HL-60 (cell line): ENCODE data around the gene MEF2C.

ENCODE experiments used
- DNase-seq, 2 experiments: peaks; one replicate each; pipeline ENCODE4 v3.0.0-alpha.2; 2010 to 2020; ENCODE audit warnings: low read depth in 1 of 2, low spot score in 1 of 2
- H3K27ac ChIP-seq: fragments of 250-450 bp; sonication (Bioruptor Pico); replicated peaks from 2 replicates; pipeline ENCODE4 v1.5.1; 2020; ENCODE audit warnings: mild to moderate bottlenecking, moderate library complexity
- H3K27me3 ChIP-seq: fragments of 250-450 bp; sonication (Bioruptor Pico); 2 replicates; pipeline ENCODE4 v1.5.1; 2021; ENCODE audit warnings: mild to moderate bottlenecking, moderate library complexity; ENCODE audit not compliant: insufficient read depth, poor library complexity, severe bottlenecking
- H3K4me3 ChIP-seq: replicated peaks from 2 replicates; pipeline ENCODE4 v1.5.1; 2011; ENCODE audit warnings: mild to moderate bottlenecking, control low read depth, low read length; ENCODE audit not compliant: insufficient read depth
- GABPA ChIP-seq: IDR thresholded peaks from 2 replicates; pipeline ENCODE4 v1.6.1; 2012; ENCODE audit warnings: low read depth
- POLR2AphosphoS5 ChIP-seq: IDR thresholded peaks from 2 replicates; pipeline ENCODE4 v1.6.1; 2012; ENCODE audit warnings: low read depth
- SPI1 ChIP-seq: IDR thresholded peaks from 2 replicates; pipeline ENCODE4 v1.6.1; 2012; ENCODE audit warnings: low read depth, mild to moderate bottlenecking, borderline replicate concordance
- TF ChIP-seq, protein P1 (sequence below): IDR thresholded peaks from 2 replicates; pipeline ENCODE4 v1.6.1; 2012; ENCODE audit warnings: low read depth; ENCODE audit not compliant: insufficient replicate concordance
- TF ChIP-seq, protein P2 (sequence below): IDR thresholded peaks from one replicate; pipeline ENCODE4 v1.5.1; 2011; ENCODE audit warnings: low read length, control low read depth, inconsistent platforms; ENCODE audit not compliant: insufficient read depth

MEF2C gene

DNA sequence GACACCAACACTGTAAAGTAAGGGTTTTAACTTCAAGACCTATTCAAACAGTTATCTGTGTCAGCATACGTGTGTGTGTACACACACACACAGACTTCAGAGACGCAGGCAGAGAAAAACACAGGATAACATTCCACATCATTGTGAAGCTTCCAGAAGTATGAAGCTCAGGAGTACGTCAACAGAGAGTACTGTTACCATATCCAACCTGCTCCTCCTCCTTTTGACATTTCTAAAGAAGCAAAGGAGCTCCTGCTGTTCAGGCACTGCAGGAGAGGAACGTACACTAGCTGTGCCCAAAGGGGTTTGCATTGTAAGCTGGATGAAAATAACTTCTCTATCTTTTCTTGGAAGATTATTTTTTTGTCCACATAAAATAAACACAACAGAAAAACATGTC lies 180.7 kb downstream of the MEF2C start:
- no peak for DNase-seq
- Histone ChIP-seq H3K27me3 (no peaks in the 10 kb centered on the region), H3K4me3 (no peak overlapping the region), H3K27ac (no peak overlapping the region)
- TF ChIP-seq SPI1: no peak
- TF ChIP-seq, protein P1, sequence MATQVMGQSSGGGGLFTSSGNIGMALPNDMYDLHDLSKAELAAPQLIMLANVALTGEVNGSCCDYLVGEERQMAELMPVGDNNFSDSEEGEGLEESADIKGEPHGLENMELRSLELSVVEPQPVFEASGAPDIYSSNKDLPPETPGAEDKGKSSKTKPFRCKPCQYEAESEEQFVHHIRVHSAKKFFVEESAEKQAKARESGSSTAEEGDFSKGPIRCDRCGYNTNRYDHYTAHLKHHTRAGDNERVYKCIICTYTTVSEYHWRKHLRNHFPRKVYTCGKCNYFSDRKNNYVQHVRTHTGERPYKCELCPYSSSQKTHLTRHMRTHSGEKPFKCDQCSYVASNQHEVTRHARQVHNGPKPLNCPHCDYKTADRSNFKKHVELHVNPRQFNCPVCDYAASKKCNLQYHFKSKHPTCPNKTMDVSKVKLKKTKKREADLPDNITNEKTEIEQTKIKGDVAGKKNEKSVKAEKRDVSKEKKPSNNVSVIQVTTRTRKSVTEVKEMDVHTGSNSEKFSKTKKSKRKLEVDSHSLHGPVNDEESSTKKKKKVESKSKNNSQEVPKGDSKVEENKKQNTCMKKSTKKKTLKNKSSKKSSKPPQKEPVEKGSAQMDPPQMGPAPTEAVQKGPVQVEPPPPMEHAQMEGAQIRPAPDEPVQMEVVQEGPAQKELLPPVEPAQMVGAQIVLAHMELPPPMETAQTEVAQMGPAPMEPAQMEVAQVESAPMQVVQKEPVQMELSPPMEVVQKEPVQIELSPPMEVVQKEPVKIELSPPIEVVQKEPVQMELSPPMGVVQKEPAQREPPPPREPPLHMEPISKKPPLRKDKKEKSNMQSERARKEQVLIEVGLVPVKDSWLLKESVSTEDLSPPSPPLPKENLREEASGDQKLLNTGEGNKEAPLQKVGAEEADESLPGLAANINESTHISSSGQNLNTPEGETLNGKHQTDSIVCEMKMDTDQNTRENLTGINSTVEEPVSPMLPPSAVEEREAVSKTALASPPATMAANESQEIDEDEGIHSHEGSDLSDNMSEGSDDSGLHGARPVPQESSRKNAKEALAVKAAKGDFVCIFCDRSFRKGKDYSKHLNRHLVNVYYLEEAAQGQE: no peak
- no peak for TF ChIP-seq POLR2AphosphoS5
- TF ChIP-seq GABPA: no peak
- TF ChIP-seq, protein P2, sequence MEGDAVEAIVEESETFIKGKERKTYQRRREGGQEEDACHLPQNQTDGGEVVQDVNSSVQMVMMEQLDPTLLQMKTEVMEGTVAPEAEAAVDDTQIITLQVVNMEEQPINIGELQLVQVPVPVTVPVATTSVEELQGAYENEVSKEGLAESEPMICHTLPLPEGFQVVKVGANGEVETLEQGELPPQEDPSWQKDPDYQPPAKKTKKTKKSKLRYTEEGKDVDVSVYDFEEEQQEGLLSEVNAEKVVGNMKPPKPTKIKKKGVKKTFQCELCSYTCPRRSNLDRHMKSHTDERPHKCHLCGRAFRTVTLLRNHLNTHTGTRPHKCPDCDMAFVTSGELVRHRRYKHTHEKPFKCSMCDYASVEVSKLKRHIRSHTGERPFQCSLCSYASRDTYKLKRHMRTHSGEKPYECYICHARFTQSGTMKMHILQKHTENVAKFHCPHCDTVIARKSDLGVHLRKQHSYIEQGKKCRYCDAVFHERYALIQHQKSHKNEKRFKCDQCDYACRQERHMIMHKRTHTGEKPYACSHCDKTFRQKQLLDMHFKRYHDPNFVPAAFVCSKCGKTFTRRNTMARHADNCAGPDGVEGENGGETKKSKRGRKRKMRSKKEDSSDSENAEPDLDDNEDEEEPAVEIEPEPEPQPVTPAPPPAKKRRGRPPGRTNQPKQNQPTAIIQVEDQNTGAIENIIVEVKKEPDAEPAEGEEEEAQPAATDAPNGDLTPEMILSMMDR: no peak

DNA sequence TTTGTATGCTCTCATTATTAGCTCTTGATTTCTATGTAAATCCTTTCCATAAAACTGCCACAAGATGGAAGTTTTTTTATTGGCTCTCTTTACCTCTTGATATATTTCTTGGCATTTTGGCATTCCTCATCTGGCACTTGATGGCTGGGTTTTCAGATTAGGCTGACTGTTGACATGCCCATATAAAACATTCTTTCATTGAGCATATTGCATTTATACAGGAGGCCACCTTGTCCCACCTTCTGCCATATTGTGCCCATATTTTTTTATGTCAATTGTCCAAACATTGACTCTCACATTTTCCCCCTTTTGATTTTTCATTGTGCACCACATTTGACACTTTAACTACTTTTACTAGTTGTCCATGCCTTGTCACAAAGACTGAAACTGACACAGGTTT lies 182.9 kb downstream of the MEF2C start:
- DNase-seq: no peak
- H3K27ac ChIP-seq: no peak overlapping the region
- H3K27me3 ChIP-seq: no peaks in the 10 kb centered on the region
- TF ChIP-seq SPI1 (no peak), GABPA (no peak), POLR2AphosphoS5 (no peak)
- TF ChIP-seq, protein P1: no peak
- TF ChIP-seq, protein P2: no peak
- no peak overlapping the region for H3K4me3 ChIP-seq

DNA sequence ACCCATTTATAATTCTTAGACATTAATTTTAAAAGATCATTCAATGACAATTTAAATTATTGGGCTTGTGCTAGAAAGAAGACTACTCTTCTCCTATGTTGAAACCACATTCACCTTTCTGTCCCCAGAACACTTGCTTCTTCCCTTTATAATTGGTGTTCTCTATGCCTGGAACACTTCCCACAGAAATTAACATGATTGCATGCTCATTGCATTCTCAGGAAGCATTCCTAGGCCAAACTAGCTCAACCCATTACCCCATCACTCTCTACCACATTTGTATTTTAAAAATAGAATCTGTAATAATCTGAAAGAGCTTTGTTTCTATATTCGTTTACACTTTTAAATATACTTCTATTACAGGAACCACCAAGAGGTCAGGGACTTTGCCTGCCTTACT lies 184.7 kb downstream of the MEF2C start:
- TF ChIP-seq, protein P1: no peak
- TF ChIP-seq, protein P2: no peak
- TF ChIP-seq POLR2AphosphoS5 (no peak), GABPA (no peak), SPI1 (no peak)

More for the DNA sequence above, 184.7 kb downstream of the MEF2C start:
- Histone ChIP-seq H3K4me3 (no peak overlapping the region), H3K27me3 (no peaks in the 10 kb centered on the region), H3K27ac (no peak overlapping the region)
- DNase-seq: no peak
